Measurements from ENCODE around the gene NDUFA9. TPM values are rescaled to one million over a fixed set of nuclear protein-coding genes. Genes with fewer than 3 reads are reported as not detected.

The NDUFA9 gene
- total RNA-seq (100 to 1,000 TPM; 143 TPM), polyA plus RNA-seq (135 TPM)

- Histone ChIP-seq H3K9me3 (ENCODE audit: low read length) (no peaks in the 10 kb centered on the region), H3K36me3 (ENCODE audit: insufficient read depth, low read length) (no peaks in the 10 kb centered on the region), H3K4me1 (ENCODE audit: insufficient read depth, low read length) (peaks cover 16% of the 10 kb centered on the region), H3K27me3 (ENCODE audit: insufficient read depth, low read length, poor library complexity, severe bottlenecking) (no peaks in the 10 kb centered on the region), H3K4me3 (ENCODE audit: low read length) (peak within 1 kb of the TSS; percentile 92), H3K27ac (ENCODE audit: low read depth, low read length) (peak within 1 kb of the TSS; percentile 87)
- H3K9me3 Mint-ChIP-seq: no peaks in the 10 kb centered on the region
- H3K4me3 Mint-ChIP-seq: peak within 1 kb of the TSS; percentile 91 to 98 (median 92)
- POLR2A ChIA-PET: interaction anchor here (1.3 kb wide), 1 partner anchor 43 kb away, joined by 5 read pairs; no protein-coding TSS in a partner anchor
- DNase-seq: peak; percentile 61 to 87 (median 76)
- CTCF ChIA-PET: interaction anchor here (1.1 to 1.5 kb wide), 3 partner anchors 9 to 43 kb away, joined by 3 to 6 read pairs (median 4); no protein-coding TSS in a partner anchor
- H3K27ac Mint-ChIP-seq: peak within 1 kb of the TSS; percentile 84 to 99 (median 94)
- peaks cover 44 to 57% (median 57%) of the 10 kb centered on the region in 3 donors for H3K4me1 Mint-ChIP-seq
- no peaks in the 10 kb centered on the region for H3K27me3 Mint-ChIP-seq
- peaks cover 0 to 29% (median 0%) of the 10 kb centered on the region in 3 donors for H3K36me3 Mint-ChIP-seq
Observed at GRCh38 chr12:4648501-4649357, at the start of gene NDUFA9, which contains the start of gene AKAP3. TSS of gene NDUFA9 (plus strand) at chr12:4649114. CDS start at chr12:4649127, 13 bp downstream. TSS of gene AKAP3 (minus strand) at chr12:4649051. CDS start at chr12:4638196, 10,855 bp downstream.

GRCh38 chr12:4603421-4603820, 45.5 kb upstream of the NDUFA9 start:
- H3K4me1 ChIP-seq (ENCODE audit: insufficient read depth, low read length): peaks cover 9% of the 10 kb centered on the region
- no peaks in the 10 kb centered on the region for H3K9me3 Mint-ChIP-seq
- peak overlapping the region in 1 of 7 donors; percentile 14 for H3K4me3 Mint-ChIP-seq
- no peak for DNase-seq
- H3K27me3 ChIP-seq (ENCODE audit: insufficient read depth, low read length, poor library complexity, severe bottlenecking): peaks cover 4% of the 10 kb centered on the region
- H3K4me1 Mint-ChIP-seq: peaks cover 24 to 41% (median 39%) of the 10 kb centered on the region in 3 donors
- no peak overlapping the region for H3K27ac Mint-ChIP-seq
- ChIA-PET POLR2A (interaction anchor here (0.6 kb wide), 1 partner anchor 9 kb away, joined by 4 read pairs; no protein-coding TSS in a partner anchor), CTCF (no interaction called here)
- H3K4me3 ChIP-seq (ENCODE audit: low read length): no peak overlapping the region
- H3K36me3 Mint-ChIP-seq: peaks cover 0 to 13% (median 0%) of the 10 kb centered on the region in 3 donors
- no peaks in the 10 kb centered on the region for H3K9me3 ChIP-seq (ENCODE audit: low read length)
- H3K36me3 ChIP-seq (ENCODE audit: insufficient read depth, low read length): no peaks in the 10 kb centered on the region
- H3K27me3 Mint-ChIP-seq: peaks cover 5 to 18% of the 10 kb centered on the region in 2 donors
- no peak overlapping the region for H3K27ac ChIP-seq (ENCODE audit: low read depth, low read length)

GRCh38 chr12:4603946-4604345, 45.0 kb upstream of the NDUFA9 start:
- H3K4me1 Mint-ChIP-seq: peaks cover 25 to 46% (median 39%) of the 10 kb centered on the region in 3 donors
- Histone ChIP-seq H3K4me1 (ENCODE audit: insufficient read depth, low read length) (peaks cover 9% of the 10 kb centered on the region), H3K9me3 (ENCODE audit: low read length) (no peaks in the 10 kb centered on the region), H3K4me3 (ENCODE audit: low read length) (no peak overlapping the region), H3K27ac (ENCODE audit: low read depth, low read length) (no peak overlapping the region), H3K36me3 (ENCODE audit: insufficient read depth, low read length) (no peaks in the 10 kb centered on the region), H3K27me3 (ENCODE audit: insufficient read depth, low read length, poor library complexity, severe bottlenecking) (peaks cover 4% of the 10 kb centered on the region)
- H3K27me3 Mint-ChIP-seq: peaks cover 5 to 18% of the 10 kb centered on the region in 2 donors
- ChIA-PET POLR2A (no interaction called here), CTCF (interaction anchor here (0.7 to 1.9 kb wide), 10 partner anchors 7 to 154 kb away, joined by 3 to 11 read pairs (median 4); partner anchors contain the start of gene RAD51AP1)
- no peak for DNase-seq
- no peak overlapping the region for H3K4me3 Mint-ChIP-seq
- H3K9me3 Mint-ChIP-seq: no peaks in the 10 kb centered on the region
- peaks cover 0 to 16% (median 2%) of the 10 kb centered on the region in 3 donors for H3K36me3 Mint-ChIP-seq
- H3K27ac Mint-ChIP-seq: no peak overlapping the region

GRCh38 chr12:4604684-4605193, 44.2 kb upstream of the NDUFA9 start:
- Histone ChIP-seq H3K27ac (ENCODE audit: low read depth, low read length) (peak overlapping the region; percentile 58), H3K4me1 (ENCODE audit: insufficient read depth, low read length) (peaks cover 9% of the 10 kb centered on the region), H3K27me3 (ENCODE audit: insufficient read depth, low read length, poor library complexity, severe bottlenecking) (peaks cover 4% of the 10 kb centered on the region), H3K9me3 (ENCODE audit: low read length) (no peaks in the 10 kb centered on the region), H3K4me3 (ENCODE audit: low read length) (peak overlapping the region; percentile 99), H3K36me3 (ENCODE audit: insufficient read depth, low read length) (no peaks in the 10 kb centered on the region)
- POLR2A ChIA-PET: interaction anchor here (2.0 kb wide), 1 partner anchor 45 kb away, joined by 5 read pairs; the partner anchor contains the start of genes AKAP3 and NDUFA9
- peak; percentile 60 to 81 (median 68) for DNase-seq
- Mint-ChIP-seq H3K36me3 (peaks cover 0 to 21% (median 5%) of the 10 kb centered on the region in 3 donors), H3K27me3 (peaks cover 5 to 18% of the 10 kb centered on the region in 2 donors), H3K4me3 (peak overlapping the region; percentile 92 to 100 (median 99)), H3K9me3 (no peaks in the 10 kb centered on the region), H3K4me1 (peaks cover 29 to 47% (median 45%) of the 10 kb centered on the region in 3 donors), H3K27ac (peak overlapping the region; percentile 0 to 96 (median 94))
- CTCF ChIA-PET: interaction anchor here (0.7 to 1.9 kb wide), 12 partner anchors 8 to 250 kb away, joined by 3 to 11 read pairs (median 4); partner anchors contain the start of genes AKAP3, NDUFA9 and RAD51AP1

- no peaks in the 10 kb centered on the region for H3K9me3 ChIP-seq (ENCODE audit: low read length)
- peaks cover 29 to 47% (median 45%) of the 10 kb centered on the region in 3 donors for H3K4me1 Mint-ChIP-seq
- H3K27ac Mint-ChIP-seq: peak overlapping the region in 2 of 8 donors; percentile 31 to 39
- H3K9me3 Mint-ChIP-seq: no peaks in the 10 kb centered on the region
- H3K36me3 ChIP-seq (ENCODE audit: insufficient read depth, low read length): peaks cover 6% of the 10 kb centered on the region
- no peak overlapping the region for H3K27ac ChIP-seq (ENCODE audit: low read depth, low read length)
- no peak for DNase-seq
- H3K4me1 ChIP-seq (ENCODE audit: insufficient read depth, low read length): peaks cover 9% of the 10 kb centered on the region
- CTCF ChIA-PET: no interaction called here
- H3K27me3 Mint-ChIP-seq: peaks cover 5 to 17% of the 10 kb centered on the region in 2 donors
- H3K4me3 ChIP-seq (ENCODE audit: low read length): no peak overlapping the region
- POLR2A ChIA-PET: no interaction called here
- no peaks in the 10 kb centered on the region for H3K27me3 ChIP-seq (ENCODE audit: insufficient read depth, low read length, poor library complexity, severe bottlenecking)
- peak overlapping the region in 3 of 7 donors; percentile 42 to 81 (median 59) for H3K4me3 Mint-ChIP-seq
- peaks cover 0 to 43% (median 9%) of the 10 kb centered on the region in 3 donors for H3K36me3 Mint-ChIP-seq
Observed at GRCh38 chr12:4607056-4607455, 41.9 kb upstream of the NDUFA9 start.

GRCh38 chr12:4609071-4609470, 39.8 kb upstream of the NDUFA9 start:
- peaks cover 6% of the 10 kb centered on the region for H3K36me3 ChIP-seq (ENCODE audit: insufficient read depth, low read length)
- peak overlapping the region in 1 of 8 donors; percentile 32 for H3K27ac Mint-ChIP-seq
- peaks cover 29 to 47% (median 45%) of the 10 kb centered on the region in 3 donors for H3K4me1 Mint-ChIP-seq
- peak overlapping the region in 1 of 7 donors; percentile 31 for H3K4me3 Mint-ChIP-seq
- POLR2A ChIA-PET: no interaction called here
- H3K9me3 Mint-ChIP-seq: no peaks in the 10 kb centered on the region
- H3K27me3 ChIP-seq (ENCODE audit: insufficient read depth, low read length, poor library complexity, severe bottlenecking): no peaks in the 10 kb centered on the region
- CTCF ChIA-PET: no interaction called here
- no peaks in the 10 kb centered on the region for H3K27me3 Mint-ChIP-seq
- H3K4me3 ChIP-seq (ENCODE audit: low read length): no peak overlapping the region
- no peaks in the 10 kb centered on the region for H3K9me3 ChIP-seq (ENCODE audit: low read length)
- DNase-seq: no peak
- H3K27ac ChIP-seq (ENCODE audit: low read depth, low read length): no peak overlapping the region
- peaks cover 9% of the 10 kb centered on the region for H3K4me1 ChIP-seq (ENCODE audit: insufficient read depth, low read length)
- H3K36me3 Mint-ChIP-seq: peaks cover 0 to 60% (median 17%) of the 10 kb centered on the region in 3 donors

- H3K36me3 ChIP-seq (ENCODE audit: insufficient read depth, low read length): peaks cover 6% of the 10 kb centered on the region
- H3K36me3 Mint-ChIP-seq: peaks cover 0 to 68% (median 26%) of the 10 kb centered on the region in 3 donors
Observed at GRCh38 chr12:4610481-4610880, 38.4 kb upstream of the NDUFA9 start.

More at GRCh38 chr12:4610481-4610880, 38.4 kb upstream of the NDUFA9 start:
- Histone ChIP-seq H3K4me1 (ENCODE audit: insufficient read depth, low read length) (peaks cover 5% of the 10 kb centered on the region), H3K9me3 (ENCODE audit: low read length) (no peaks in the 10 kb centered on the region), H3K27me3 (ENCODE audit: insufficient read depth, low read length, poor library complexity, severe bottlenecking) (no peaks in the 10 kb centered on the region), H3K4me3 (ENCODE audit: low read length) (no peak overlapping the region), H3K27ac (ENCODE audit: low read depth, low read length) (no peak overlapping the region)
- Mint-ChIP-seq H3K4me1 (peaks cover 19 to 35% (median 32%) of the 10 kb centered on the region in 3 donors), H3K27me3 (no peaks in the 10 kb centered on the region), H3K27ac (no peak overlapping the region), H3K4me3 (no peak overlapping the region), H3K9me3 (no peaks in the 10 kb centered on the region)
- CTCF ChIA-PET: no interaction called here
- POLR2A ChIA-PET: no interaction called here
- no peak for DNase-seq
